ENCODE results near the gene UBA5.

The UBA5 gene

DNA sequence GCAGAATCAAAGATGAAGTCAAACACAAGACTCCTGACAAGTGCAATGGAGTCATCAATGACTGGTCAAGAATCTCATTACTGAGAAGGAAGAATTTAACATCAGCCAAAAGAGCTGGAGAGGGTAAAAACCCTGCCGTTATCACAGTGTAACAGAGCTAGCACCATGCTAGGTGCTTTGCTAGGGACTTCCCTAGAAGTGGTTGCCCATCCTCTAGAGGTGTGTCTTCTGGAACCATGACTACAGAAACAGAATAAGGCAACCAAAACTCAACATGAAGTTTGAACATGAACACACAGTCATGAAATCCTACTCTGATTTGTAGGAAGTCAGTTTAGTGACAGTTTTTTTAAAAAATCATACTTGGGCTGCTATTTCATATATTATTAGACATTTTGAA lies 10.0 kb upstream of the UBA5 start:
- H3K9ac ChIP-seq (ENCODE audit: low read depth in 1 of 2, low read length in 2 of 2) = no peak overlapping the region
- H3K4me3 ChIP-seq (ENCODE audit: low read length in 2 of 2) = no peak overlapping the region
- H3K27me3 ChIP-seq (ENCODE audit: control insufficient read depth in 2 of 2, insufficient read depth in 2 of 2, low read length in 2 of 2) = no peaks in the 10 kb centered on the region
- H3K27ac ChIP-seq (ENCODE audit: low read depth in 2 of 2, low read length in 2 of 2) = no peak overlapping the region
- H3K9me3 ChIP-seq (ENCODE audit: control insufficient read depth in 2 of 2, low read length in 2 of 2) = no peaks in the 10 kb centered on the region
- H3K36me3 ChIP-seq (ENCODE audit: control insufficient read depth in 2 of 2, insufficient read depth in 2 of 2, low read length in 2 of 2) = no peaks in the 10 kb centered on the region
- no peaks in the 10 kb centered on the region for H3K4me1 ChIP-seq (ENCODE audit: control insufficient read depth in 2 of 2, insufficient read depth in 2 of 2, low read length in 2 of 2)

DNA sequence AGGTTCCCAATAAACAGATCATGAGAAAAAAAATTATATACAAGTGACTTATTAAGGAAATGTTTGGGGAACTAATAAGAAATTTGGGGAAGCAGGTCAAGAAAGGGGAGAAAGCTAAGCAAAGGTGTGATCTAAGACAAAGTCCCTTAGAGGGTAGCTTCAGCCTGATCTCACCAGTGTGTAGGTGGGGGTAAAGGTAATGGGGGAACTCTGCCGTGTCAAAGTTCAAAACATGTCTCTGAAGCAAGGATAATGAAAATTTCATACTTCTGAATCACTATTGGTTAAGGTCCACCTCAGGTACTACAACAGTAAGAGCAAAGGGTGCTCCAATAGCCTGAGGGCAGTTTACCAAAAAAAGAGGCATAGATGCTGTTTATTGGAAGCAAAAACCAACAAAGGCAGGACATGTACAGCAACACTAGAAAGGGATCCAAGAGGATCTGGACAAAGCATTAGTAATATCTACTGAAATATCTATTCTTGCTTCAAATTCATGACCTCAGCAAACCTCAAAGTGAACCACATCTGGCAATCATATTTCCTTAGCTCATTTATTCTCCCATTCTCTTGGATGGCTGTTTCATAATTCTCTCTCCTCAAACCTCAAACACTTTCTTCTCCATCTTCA lies 7.4 kb upstream of the UBA5 start:
- Histone ChIP-seq H3K9ac (ENCODE audit: low read depth in 1 of 2, low read length in 2 of 2) (no peak overlapping the region), H3K4me3 (ENCODE audit: low read length in 2 of 2) (no peak overlapping the region), H3K4me1 (ENCODE audit: control insufficient read depth in 2 of 2, insufficient read depth in 2 of 2, low read length in 2 of 2) (no peaks in the 10 kb centered on the region), H3K27me3 (ENCODE audit: control insufficient read depth in 2 of 2, insufficient read depth in 2 of 2, low read length in 2 of 2) (no peaks in the 10 kb centered on the region), H3K9me3 (ENCODE audit: control insufficient read depth in 2 of 2, low read length in 2 of 2) (no peaks in the 10 kb centered on the region), H3K27ac (ENCODE audit: low read depth in 2 of 2, low read length in 2 of 2) (no peak overlapping the region), H3K36me3 (ENCODE audit: control insufficient read depth in 2 of 2, insufficient read depth in 2 of 2, low read length in 2 of 2) (no peaks in the 10 kb centered on the region)

DNA sequence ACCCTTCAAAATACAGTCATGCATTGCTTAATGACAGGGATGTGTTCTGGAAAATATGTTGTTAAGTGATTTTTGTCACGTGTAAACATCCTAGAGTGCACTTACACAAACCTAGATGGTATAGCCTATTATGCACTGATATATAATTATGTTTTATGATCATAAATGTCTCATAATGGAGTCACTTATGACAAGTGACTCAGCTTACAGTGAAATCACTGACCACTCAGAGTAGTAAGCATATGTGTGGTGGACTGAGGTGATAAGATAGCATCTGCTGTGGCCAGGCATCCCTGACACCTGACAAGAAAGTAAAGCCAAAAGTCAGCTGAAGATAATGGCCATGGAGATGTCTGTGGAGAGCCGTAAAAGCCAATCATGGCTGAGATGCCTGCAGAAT lies 5.9 kb upstream of the UBA5 start:
- Histone ChIP-seq H3K4me3 (ENCODE audit: low read length in 2 of 2) (no peak overlapping the region), H3K9ac (ENCODE audit: low read depth in 1 of 2, low read length in 2 of 2) (no peak overlapping the region), H3K36me3 (ENCODE audit: control insufficient read depth in 2 of 2, insufficient read depth in 2 of 2, low read length in 2 of 2) (no peaks in the 10 kb centered on the region), H3K27ac (ENCODE audit: low read depth in 2 of 2, low read length in 2 of 2) (no peak overlapping the region), H3K27me3 (ENCODE audit: control insufficient read depth in 2 of 2, insufficient read depth in 2 of 2, low read length in 2 of 2) (no peaks in the 10 kb centered on the region), H3K4me1 (ENCODE audit: control insufficient read depth in 2 of 2, insufficient read depth in 2 of 2, low read length in 2 of 2) (peaks cover 7 to 8% of the 10 kb centered on the region in 2 donors), H3K9me3 (ENCODE audit: control insufficient read depth in 2 of 2, low read length in 2 of 2) (no peaks in the 10 kb centered on the region)

DNA sequence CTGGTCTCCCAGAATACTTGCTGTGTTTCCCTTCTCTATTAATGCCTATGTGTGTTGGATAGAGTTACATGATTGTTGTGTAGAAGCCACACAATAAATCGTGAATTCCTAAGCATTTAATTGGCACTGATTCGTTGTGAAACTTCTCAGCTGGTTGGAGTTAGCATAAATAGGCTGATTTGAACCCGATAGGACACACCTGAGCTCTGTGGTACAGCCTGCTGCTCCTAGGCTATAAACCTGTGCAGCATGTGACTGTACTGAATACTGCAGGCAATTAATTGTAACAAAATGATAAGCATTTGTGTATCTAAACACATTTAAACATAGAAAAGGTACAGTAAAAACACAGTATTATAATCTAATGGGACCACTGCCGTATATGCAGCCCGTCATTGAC lies 5.4 kb upstream of the UBA5 start:
- H3K4me1 ChIP-seq (ENCODE audit: control insufficient read depth in 2 of 2, insufficient read depth in 2 of 2, low read length in 2 of 2) = peaks cover 7 to 12% of the 10 kb centered on the region in 2 donors
- no peaks in the 10 kb centered on the region for H3K9me3 ChIP-seq (ENCODE audit: control insufficient read depth in 2 of 2, low read length in 2 of 2)
- H3K36me3 ChIP-seq (ENCODE audit: control insufficient read depth in 2 of 2, insufficient read depth in 2 of 2, low read length in 2 of 2) = no peaks in the 10 kb centered on the region
- no peak overlapping the region for H3K4me3 ChIP-seq (ENCODE audit: low read length in 2 of 2)
- H3K27me3 ChIP-seq (ENCODE audit: control insufficient read depth in 2 of 2, insufficient read depth in 2 of 2, low read length in 2 of 2) = no peaks in the 10 kb centered on the region
- H3K9ac ChIP-seq (ENCODE audit: low read depth in 1 of 2, low read length in 2 of 2) = no peak overlapping the region
- no peak overlapping the region for H3K27ac ChIP-seq (ENCODE audit: low read depth in 2 of 2, low read length in 2 of 2)

DNA sequence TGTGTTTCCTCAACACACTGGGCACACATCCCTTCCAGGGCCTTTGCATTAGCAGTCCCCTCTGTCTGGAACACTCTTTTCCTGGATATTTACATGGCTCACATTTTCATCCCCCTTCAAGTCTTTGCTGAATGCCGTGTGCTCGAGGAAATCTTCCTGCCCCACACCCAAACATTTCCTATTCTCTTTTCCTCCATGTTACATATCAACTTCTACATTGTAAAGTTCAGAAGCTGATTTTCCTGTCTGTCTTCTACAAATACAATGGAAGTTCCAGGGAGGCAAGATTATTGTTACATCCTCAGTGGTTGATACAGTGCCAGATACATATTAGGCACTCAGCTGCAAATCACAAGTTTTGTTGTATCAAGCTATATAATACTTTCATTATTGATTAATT lies 4.7 kb upstream of the UBA5 start:
- Histone ChIP-seq H3K9ac (ENCODE audit: low read depth in 1 of 2, low read length in 2 of 2) (no peak overlapping the region), H3K4me1 (ENCODE audit: control insufficient read depth in 2 of 2, insufficient read depth in 2 of 2, low read length in 2 of 2) (peaks cover 7 to 12% of the 10 kb centered on the region in 2 donors), H3K27ac (ENCODE audit: low read depth in 2 of 2, low read length in 2 of 2) (no peak overlapping the region), H3K9me3 (ENCODE audit: control insufficient read depth in 2 of 2, low read length in 2 of 2) (no peaks in the 10 kb centered on the region), H3K27me3 (ENCODE audit: control insufficient read depth in 2 of 2, insufficient read depth in 2 of 2, low read length in 2 of 2) (no peaks in the 10 kb centered on the region), H3K4me3 (ENCODE audit: low read length in 2 of 2) (no peak overlapping the region), H3K36me3 (ENCODE audit: control insufficient read depth in 2 of 2, insufficient read depth in 2 of 2, low read length in 2 of 2) (no peaks in the 10 kb centered on the region)

DNA sequence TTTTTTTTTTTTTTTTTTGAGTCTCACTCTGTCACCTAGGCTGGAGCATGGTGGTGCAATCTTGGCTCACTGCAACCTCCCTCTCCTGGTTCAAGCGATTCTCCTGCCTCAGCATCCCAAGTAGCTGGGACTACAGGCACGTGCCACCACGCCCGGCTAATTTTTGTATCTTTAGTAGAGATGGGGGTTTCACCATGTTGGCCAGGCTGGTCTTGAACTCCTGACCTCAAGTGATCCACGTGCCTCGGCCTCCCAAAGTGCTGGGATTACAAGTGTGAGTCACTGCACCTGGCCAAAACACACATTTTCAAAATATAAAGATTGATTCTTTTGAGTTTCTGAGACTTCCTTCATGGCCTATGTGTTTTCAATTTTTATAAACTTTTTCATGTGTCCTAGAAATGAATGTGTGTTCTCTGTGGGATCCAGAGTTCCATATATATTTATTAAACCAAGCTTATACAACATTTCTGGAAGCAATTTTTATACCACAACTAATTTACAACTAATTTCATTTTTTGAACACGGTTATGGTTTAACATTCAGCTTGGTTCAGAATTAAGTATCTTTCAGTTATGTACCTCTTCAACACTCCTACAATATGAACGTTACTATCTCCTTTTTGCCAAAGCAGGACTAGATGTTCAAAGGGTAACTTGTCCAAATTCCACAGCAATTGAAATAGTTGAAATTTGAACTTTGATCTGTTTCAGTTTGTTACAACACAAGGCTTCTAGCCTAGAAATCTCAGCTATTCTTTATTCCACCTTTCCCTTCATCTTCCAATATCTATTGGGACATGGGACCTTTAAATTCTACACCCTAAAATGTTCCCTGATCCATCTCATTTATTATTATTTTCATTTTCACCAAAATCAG lies 2.0 kb upstream of the UBA5 start:
- Histone ChIP-seq H3K27ac (ENCODE audit: low read depth in 2 of 2, low read length in 2 of 2) (no peak overlapping the region), H3K4me3 (ENCODE audit: low read length in 2 of 2) (peak overlapping the region in 1 of 2 donors; percentile 97), H3K4me1 (ENCODE audit: control insufficient read depth in 2 of 2, insufficient read depth in 2 of 2, low read length in 2 of 2) (peaks cover 14 to 20% of the 10 kb centered on the region in 2 donors)

DNA sequence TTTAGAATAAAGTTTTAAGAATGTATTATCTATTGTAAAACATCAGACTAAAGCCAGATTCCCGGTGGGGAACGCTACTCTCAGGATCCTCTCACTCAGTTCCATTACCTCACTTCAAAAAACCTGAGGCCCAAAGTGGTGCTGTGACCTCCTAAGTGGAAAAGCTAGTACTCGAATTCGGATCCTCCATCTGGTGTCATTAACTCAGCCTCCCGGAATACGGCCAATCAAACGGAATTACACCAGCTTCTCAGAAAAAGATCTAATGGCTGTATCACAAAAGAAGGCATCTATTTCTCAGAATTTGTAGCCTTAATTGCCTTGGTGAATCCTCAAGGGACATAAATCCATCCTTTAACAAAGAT lies 1.1 kb upstream of the UBA5 start:
- H3K4me1 ChIP-seq (ENCODE audit: control insufficient read depth in 2 of 2, insufficient read depth in 2 of 2, low read length in 2 of 2) = peaks cover 14 to 20% of the 10 kb centered on the region in 2 donors
- no peaks in the 10 kb centered on the region for H3K9me3 ChIP-seq (ENCODE audit: control insufficient read depth in 2 of 2, low read length in 2 of 2)
- H3K36me3 ChIP-seq (ENCODE audit: control insufficient read depth in 2 of 2, insufficient read depth in 2 of 2, low read length in 2 of 2) = no peaks in the 10 kb centered on the region
- H3K27me3 ChIP-seq (ENCODE audit: control insufficient read depth in 2 of 2, insufficient read depth in 2 of 2, low read length in 2 of 2) = no peaks in the 10 kb centered on the region
- H3K9ac ChIP-seq (ENCODE audit: low read depth in 1 of 2, low read length in 2 of 2) = peak overlapping the region; percentile 80 to 94
- peak overlapping the region in 1 of 2 donors; percentile 89 for H3K27ac ChIP-seq (ENCODE audit: low read depth in 2 of 2, low read length in 2 of 2)
- peak overlapping the region; percentile 87 to 97 for H3K4me3 ChIP-seq (ENCODE audit: low read length in 2 of 2)

More for the DNA sequence above, 2.0 kb upstream of the UBA5 start:
- no peaks in the 10 kb centered on the region for H3K36me3 ChIP-seq (ENCODE audit: control insufficient read depth in 2 of 2, insufficient read depth in 2 of 2, low read length in 2 of 2)
- H3K9me3 ChIP-seq (ENCODE audit: control insufficient read depth in 2 of 2, low read length in 2 of 2) = no peaks in the 10 kb centered on the region
- H3K9ac ChIP-seq (ENCODE audit: low read depth in 1 of 2, low read length in 2 of 2) = no peak overlapping the region
- H3K27me3 ChIP-seq (ENCODE audit: control insufficient read depth in 2 of 2, insufficient read depth in 2 of 2, low read length in 2 of 2) = no peaks in the 10 kb centered on the region

DNA sequence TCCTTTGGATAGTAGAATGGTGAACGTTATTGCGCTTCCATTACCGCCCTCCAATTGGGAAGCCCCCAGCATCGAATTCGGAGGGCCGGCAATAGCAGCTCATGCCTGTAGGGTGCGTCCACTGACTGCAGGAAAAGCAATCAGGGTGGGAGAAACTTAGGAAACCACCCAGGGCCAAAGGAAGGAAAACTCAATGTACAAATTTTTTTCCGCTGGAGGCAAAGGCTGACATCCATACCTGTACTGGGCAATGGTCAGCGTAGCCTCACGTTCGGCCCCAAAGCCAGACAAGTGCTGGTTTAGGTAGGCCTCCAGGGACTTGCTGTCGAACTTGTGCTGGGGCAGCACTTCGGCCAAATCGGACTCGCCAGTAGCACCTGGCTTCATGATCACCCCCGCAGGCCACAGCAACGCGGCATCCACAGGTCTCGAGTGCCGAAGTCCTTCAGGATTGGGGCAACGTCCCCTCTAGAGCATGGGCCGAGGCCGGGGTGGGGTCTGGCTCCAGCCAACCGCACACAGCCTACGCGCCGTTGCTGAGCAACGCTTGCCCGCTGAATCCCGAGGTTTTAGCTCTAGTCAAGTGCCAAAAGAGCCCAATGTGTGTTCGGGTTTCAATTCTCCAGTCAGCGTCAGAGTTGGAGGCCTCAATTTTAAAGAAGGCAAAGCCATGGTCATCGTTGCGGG lies 621 bp upstream of the UBA5 start, which contains the start of gene ACAD11:
Gene ACAD11 (minus strand): TSS at position 445 of the 687 bp plus-strand sequence. CDS start 58 bp downstream, at position 387.
- Histone ChIP-seq H3K36me3 (ENCODE audit: control insufficient read depth in 2 of 2, insufficient read depth in 2 of 2, low read length in 2 of 2) (no peaks in the 10 kb centered on the region), H3K4me1 (ENCODE audit: control insufficient read depth in 2 of 2, insufficient read depth in 2 of 2, low read length in 2 of 2) (peaks cover 14 to 20% of the 10 kb centered on the region in 2 donors), H3K9ac (ENCODE audit: low read depth in 1 of 2, low read length in 2 of 2) (peak within 1 kb of the TSS; percentile 80 to 94), H3K4me3 (ENCODE audit: low read length in 2 of 2) (peak within 1 kb of the TSS; percentile 87 to 97), H3K9me3 (ENCODE audit: control insufficient read depth in 2 of 2, low read length in 2 of 2) (no peaks in the 10 kb centered on the region), H3K27ac (ENCODE audit: low read depth in 2 of 2, low read length in 2 of 2) (peak within 1 kb of the TSS; percentile 81 to 89), H3K27me3 (ENCODE audit: control insufficient read depth in 2 of 2, insufficient read depth in 2 of 2, low read length in 2 of 2) (no peaks in the 10 kb centered on the region)

DNA sequence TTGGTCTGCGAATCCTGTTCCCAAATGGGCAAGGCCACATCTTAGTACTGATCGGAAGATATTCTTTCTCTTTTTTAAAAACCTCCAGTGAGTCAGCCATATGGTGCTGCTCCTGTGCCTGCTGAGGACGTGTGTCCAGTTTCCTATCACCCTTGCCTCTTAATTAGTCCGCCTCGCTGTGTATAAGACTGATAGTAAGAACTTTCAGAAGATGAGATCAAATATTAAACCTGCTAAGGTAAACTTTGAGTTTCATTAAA lies 612 bp downstream of the UBA5 start:
- Histone ChIP-seq H3K4me3 (ENCODE audit: low read length in 2 of 2) (peak overlapping the region; percentile 87 to 97), H3K27me3 (ENCODE audit: control insufficient read depth in 2 of 2, insufficient read depth in 2 of 2, low read length in 2 of 2) (no peaks in the 10 kb centered on the region), H3K27ac (ENCODE audit: low read depth in 2 of 2, low read length in 2 of 2) (peak overlapping the region; percentile 81 to 89), H3K9me3 (ENCODE audit: control insufficient read depth in 2 of 2, low read length in 2 of 2) (no peaks in the 10 kb centered on the region), H3K36me3 (ENCODE audit: control insufficient read depth in 2 of 2, insufficient read depth in 2 of 2, low read length in 2 of 2) (no peaks in the 10 kb centered on the region), H3K4me1 (ENCODE audit: control insufficient read depth in 2 of 2, insufficient read depth in 2 of 2, low read length in 2 of 2) (peaks cover 14 to 20% of the 10 kb centered on the region in 2 donors), H3K9ac (ENCODE audit: low read depth in 1 of 2, low read length in 2 of 2) (peak overlapping the region; percentile 80 to 94)

DNA sequence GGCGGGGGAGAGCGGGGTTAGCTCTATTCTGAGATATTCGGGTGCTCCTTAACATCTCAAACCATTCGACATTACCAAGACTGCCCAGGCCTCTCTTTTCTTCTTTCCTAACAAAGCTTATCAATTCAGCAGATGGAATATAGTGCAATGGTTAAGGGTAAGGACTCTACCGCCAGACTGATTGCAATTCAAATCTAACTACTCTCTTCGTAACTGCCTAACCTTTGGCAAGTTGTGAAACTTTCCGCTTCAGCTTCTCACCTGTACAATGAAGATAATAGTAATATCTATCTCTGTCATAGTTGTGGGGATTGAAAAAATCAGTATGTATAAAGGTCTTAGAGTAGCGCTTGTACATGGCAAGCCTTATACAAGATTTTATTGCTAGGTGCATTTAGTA lies 972 bp downstream of the UBA5 start:
- H3K27ac ChIP-seq (ENCODE audit: low read depth in 2 of 2, low read length in 2 of 2) = peak overlapping the region; percentile 12 to 89
- H3K9me3 ChIP-seq (ENCODE audit: control insufficient read depth in 2 of 2, low read length in 2 of 2) = no peaks in the 10 kb centered on the region
- no peaks in the 10 kb centered on the region for H3K36me3 ChIP-seq (ENCODE audit: control insufficient read depth in 2 of 2, insufficient read depth in 2 of 2, low read length in 2 of 2)
- H3K4me3 ChIP-seq (ENCODE audit: low read length in 2 of 2) = peak overlapping the region; percentile 87 to 97
- H3K4me1 ChIP-seq (ENCODE audit: control insufficient read depth in 2 of 2, insufficient read depth in 2 of 2, low read length in 2 of 2) = peaks cover 14 to 20% of the 10 kb centered on the region in 2 donors
- H3K27me3 ChIP-seq (ENCODE audit: control insufficient read depth in 2 of 2, insufficient read depth in 2 of 2, low read length in 2 of 2) = no peaks in the 10 kb centered on the region
- peak overlapping the region; percentile 80 to 94 for H3K9ac ChIP-seq (ENCODE audit: low read depth in 1 of 2, low read length in 2 of 2)
